ENCODE measurements around the gene IFNG.
A peak's percentile ranks its signal among the peaks of the same experiment; 100 is the strongest.
"Not testable (repeated sequence)": the region's sequence is repeated elsewhere in the genome, so short reads cannot be mapped to it uniquely, and the experiment has no call there.

The IFNG gene

DNA sequence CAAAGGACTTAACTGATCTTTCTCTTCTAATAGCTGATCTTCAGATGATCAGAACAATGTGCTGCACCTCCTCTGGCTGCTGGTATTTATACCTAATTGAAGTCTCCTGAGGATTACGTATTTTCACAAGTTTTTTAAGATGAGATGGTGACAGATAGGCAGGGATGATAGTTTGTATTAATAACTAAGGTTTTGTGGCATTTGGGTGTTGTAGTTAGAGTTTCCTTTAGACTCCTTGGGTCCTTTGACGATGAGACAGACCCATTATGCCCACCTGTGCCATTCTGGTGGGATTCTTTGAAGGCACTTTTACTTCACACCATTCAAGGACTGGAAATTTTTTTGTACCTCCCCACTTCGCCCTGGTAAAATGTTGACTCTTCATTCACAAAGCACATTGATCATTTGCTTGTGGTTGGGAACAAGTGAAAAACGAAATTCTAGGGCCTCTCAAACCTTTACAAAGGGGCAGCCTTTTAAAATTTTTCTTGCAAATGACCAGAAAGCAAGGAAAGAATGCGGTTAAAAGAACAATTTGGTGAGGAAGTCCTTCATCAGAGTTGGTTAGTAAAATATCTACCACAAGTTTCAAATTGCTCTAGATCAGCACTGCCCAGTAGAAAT lies at the start of gene IFNG:
Gene IFNG, minus strand, starts transcription at position 60 of the 624 bp plus-strand sequence. CDS start 125 bp downstream, outside the sequence.
- H3K36me3 Mint-ChIP-seq (ENCODE audit: low read depth), result no peaks in the 10 kb centered on the region
- no peak within 1 kb of the TSS for H3K4me3 Mint-ChIP-seq
- no peaks in the 10 kb centered on the region for H3K27me3 Mint-ChIP-seq (ENCODE audit: low read depth)
- no peaks in the 10 kb centered on the region for H3K9me3 Mint-ChIP-seq
- no peak within 1 kb of the TSS for H3K27ac Mint-ChIP-seq
- H3K4me1 Mint-ChIP-seq, result no peaks in the 10 kb centered on the region
- TF ChIP-seq, protein P1, sequence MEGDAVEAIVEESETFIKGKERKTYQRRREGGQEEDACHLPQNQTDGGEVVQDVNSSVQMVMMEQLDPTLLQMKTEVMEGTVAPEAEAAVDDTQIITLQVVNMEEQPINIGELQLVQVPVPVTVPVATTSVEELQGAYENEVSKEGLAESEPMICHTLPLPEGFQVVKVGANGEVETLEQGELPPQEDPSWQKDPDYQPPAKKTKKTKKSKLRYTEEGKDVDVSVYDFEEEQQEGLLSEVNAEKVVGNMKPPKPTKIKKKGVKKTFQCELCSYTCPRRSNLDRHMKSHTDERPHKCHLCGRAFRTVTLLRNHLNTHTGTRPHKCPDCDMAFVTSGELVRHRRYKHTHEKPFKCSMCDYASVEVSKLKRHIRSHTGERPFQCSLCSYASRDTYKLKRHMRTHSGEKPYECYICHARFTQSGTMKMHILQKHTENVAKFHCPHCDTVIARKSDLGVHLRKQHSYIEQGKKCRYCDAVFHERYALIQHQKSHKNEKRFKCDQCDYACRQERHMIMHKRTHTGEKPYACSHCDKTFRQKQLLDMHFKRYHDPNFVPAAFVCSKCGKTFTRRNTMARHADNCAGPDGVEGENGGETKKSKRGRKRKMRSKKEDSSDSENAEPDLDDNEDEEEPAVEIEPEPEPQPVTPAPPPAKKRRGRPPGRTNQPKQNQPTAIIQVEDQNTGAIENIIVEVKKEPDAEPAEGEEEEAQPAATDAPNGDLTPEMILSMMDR (IDR thresholded peaks at IDR 0.05; ENCODE audit: unreplicated experiment in 3 of 3), result no peak

DNA sequence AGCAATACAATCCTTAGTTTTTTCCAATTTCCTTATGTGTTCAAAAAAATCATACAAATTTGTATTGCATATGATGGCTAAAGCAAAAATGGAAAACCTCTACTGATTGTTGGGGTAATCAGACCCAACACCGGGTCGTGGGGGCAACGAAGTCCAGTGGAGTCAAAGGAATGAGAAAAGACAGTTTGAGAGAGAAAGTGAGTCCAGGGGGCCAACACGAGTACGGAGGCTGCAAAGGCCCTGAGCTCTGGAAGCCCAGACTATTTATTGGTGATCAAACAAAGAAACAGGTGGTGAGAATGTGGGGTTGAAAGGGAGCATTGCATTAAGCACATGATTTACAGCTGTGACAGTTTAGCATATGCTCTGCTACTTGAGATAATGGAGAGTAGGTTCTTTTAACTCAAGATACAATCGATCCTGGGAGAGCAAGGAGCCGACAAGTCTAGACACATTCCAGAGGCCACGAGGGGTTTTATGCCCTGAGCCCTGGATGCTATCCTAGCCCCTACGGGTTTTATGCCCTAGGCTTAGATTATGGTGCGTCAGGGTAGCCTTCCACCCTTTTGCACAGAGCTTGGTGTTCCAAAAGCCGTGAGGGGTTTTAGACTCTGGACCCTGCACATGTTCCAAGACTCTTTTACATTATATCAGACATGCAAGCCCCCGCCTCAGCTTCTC lies 49.6 kb upstream of the IFNG start:
- not testable (repeated sequence) for H3K27me3 Mint-ChIP-seq (ENCODE audit: low read depth); H3K36me3 Mint-ChIP-seq (ENCODE audit: low read depth); H3K4me3 Mint-ChIP-seq; H3K4me1 Mint-ChIP-seq; H3K9me3 Mint-ChIP-seq
- peak overlapping the region in 2 of 3 experiments; percentile 62 to 77 for H3K27ac Mint-ChIP-seq

DNA sequence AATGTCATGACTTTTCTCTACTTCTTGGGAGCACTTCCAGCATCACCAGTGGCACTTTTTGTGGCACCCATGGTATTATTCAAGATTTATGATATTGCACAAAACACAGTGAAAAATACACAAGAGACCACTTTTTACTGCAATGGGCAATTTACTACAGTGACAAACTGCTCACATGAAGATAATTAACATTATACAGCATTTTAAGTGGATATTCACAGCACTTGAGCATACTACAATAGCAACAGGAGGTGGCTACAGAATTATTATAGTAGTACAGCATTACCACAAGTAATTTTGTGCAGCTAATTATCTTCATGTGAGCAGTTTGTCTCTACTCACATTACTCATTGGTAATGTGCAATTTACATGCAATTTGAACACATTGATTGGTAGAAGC lies 47.7 kb upstream of the IFNG start:
- TF ChIP-seq, protein P1 (IDR thresholded peaks at IDR 0.05; ENCODE audit: unreplicated experiment in 3 of 3), result no peak
- H3K4me3 Mint-ChIP-seq, result no peak overlapping the region
- H3K27me3 Mint-ChIP-seq (ENCODE audit: low read depth), result no peaks in the 10 kb centered on the region
- peaks cover 4% of the 10 kb centered on the region for H3K4me1 Mint-ChIP-seq
- peaks cover 3% of the 10 kb centered on the region for H3K9me3 Mint-ChIP-seq
- H3K36me3 Mint-ChIP-seq (ENCODE audit: low read depth), result no peaks in the 10 kb centered on the region
- H3K27ac Mint-ChIP-seq, result no peak overlapping the region

DNA sequence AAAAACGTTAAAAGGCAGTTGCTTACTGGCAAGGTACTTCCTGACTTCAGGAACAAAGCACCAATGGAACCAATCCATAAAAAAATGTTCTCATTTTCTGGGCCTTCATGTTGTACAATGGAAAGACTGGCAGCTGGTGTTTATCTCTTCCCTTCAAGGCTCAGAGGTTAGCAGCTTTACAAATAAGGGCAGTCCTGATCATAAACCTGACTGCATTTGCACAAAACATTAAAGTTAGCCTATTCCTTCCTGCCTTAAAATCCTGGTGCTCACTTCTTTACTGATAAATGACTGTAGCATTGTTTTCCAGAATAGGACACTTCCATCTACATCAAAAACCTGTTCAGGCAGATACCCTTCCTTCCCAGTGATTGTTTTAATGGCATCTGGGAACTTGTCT lies 46.9 kb upstream of the IFNG start:
- H3K9me3 Mint-ChIP-seq, result no peaks in the 10 kb centered on the region
- no peak overlapping the region for H3K4me3 Mint-ChIP-seq
- TF ChIP-seq, protein P1 (IDR thresholded peaks at IDR 0.05; ENCODE audit: unreplicated experiment in 3 of 3), result no peak
- peaks cover 4% of the 10 kb centered on the region for H3K4me1 Mint-ChIP-seq
- no peak overlapping the region for H3K27ac Mint-ChIP-seq
- H3K27me3 Mint-ChIP-seq (ENCODE audit: low read depth), result no peaks in the 10 kb centered on the region
- H3K36me3 Mint-ChIP-seq (ENCODE audit: low read depth), result no peaks in the 10 kb centered on the region

DNA sequence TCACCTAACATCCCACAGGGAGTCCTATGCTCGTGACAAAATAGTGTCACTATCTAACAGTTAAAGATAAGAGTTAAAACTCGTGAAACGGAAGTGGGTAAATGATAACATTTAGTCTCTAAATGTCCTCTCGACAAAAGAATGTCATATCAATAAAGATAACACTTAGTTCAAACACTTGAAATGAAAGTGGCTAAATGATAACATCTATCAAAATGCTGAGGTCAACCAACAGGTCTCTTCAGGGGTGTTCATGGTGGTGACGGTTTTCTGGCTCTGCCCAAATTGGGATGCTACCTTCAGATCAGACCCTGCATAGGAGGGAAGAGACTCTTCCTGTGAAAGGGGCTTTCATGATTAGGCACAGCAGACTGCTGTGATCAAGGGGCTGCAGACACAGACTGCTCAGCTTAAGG lies 43.9 kb upstream of the IFNG start:
- no peak overlapping the region for H3K27ac Mint-ChIP-seq
- H3K27me3 Mint-ChIP-seq (ENCODE audit: low read depth), result peaks cover 3% of the 10 kb centered on the region
- no peak overlapping the region for H3K4me3 Mint-ChIP-seq
- no peaks in the 10 kb centered on the region for H3K4me1 Mint-ChIP-seq
- H3K9me3 Mint-ChIP-seq, result no peaks in the 10 kb centered on the region
- TF ChIP-seq, protein P1 (IDR thresholded peaks at IDR 0.05; ENCODE audit: unreplicated experiment in 3 of 3), result no peak
- H3K36me3 Mint-ChIP-seq (ENCODE audit: low read depth), result no peaks in the 10 kb centered on the region

DNA sequence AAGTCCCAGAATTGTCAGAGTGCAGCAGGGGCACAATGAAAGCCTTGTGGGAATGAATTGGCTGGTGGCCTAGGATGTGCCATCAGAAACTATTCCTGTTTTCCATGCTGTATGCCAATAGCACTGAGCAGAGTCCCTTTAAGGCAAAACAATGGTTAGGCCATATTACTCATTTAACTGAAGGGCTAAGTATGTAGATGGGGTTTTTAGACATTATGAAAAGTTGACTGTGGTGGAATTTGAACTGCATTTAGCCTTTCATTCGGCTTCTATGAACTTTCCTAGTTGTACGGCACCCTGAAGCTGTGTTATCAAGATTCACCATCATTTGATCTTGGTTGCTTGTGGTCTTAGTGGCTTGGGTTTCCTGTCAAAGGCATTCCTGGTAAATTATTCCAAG lies 41.3 kb upstream of the IFNG start:
- Mint-ChIP-seq H3K27ac (no peak overlapping the region), H3K27me3 (ENCODE audit: low read depth) (peaks cover 3% of the 10 kb centered on the region), H3K36me3 (ENCODE audit: low read depth) (no peaks in the 10 kb centered on the region), H3K4me1 (no peaks in the 10 kb centered on the region), H3K4me3 (no peak overlapping the region), H3K9me3 (no peaks in the 10 kb centered on the region)
- TF ChIP-seq, protein P1 (IDR thresholded peaks at IDR 0.05; ENCODE audit: unreplicated experiment in 3 of 3), result no peak
